GM12865 (cell line): Measurements from ENCODE around the gene PTCH1.

Experiments used
- DNase-seq: peaks from one replicate; pipeline ENCODE4 v3.0.0; 2010; ENCODE audit warnings: low read depth
- H3K4me3 ChIP-seq: 2 replicates; pipeline ENCODE4 v1.5.1; 2011; ENCODE audit warnings: mild to moderate bottlenecking, low read depth, low read length, control low read depth
- TF ChIP-seq, protein P1 (sequence below): IDR thresholded peaks from 2 replicates; pipeline ENCODE4 v1.5.1; 2011; ENCODE audit warnings: low read length, control low read depth, low read depth, inconsistent platforms; ENCODE audit not compliant: insufficient read depth; ENCODE audit errors: missing control alignments

PTCH1 gene

DNA sequence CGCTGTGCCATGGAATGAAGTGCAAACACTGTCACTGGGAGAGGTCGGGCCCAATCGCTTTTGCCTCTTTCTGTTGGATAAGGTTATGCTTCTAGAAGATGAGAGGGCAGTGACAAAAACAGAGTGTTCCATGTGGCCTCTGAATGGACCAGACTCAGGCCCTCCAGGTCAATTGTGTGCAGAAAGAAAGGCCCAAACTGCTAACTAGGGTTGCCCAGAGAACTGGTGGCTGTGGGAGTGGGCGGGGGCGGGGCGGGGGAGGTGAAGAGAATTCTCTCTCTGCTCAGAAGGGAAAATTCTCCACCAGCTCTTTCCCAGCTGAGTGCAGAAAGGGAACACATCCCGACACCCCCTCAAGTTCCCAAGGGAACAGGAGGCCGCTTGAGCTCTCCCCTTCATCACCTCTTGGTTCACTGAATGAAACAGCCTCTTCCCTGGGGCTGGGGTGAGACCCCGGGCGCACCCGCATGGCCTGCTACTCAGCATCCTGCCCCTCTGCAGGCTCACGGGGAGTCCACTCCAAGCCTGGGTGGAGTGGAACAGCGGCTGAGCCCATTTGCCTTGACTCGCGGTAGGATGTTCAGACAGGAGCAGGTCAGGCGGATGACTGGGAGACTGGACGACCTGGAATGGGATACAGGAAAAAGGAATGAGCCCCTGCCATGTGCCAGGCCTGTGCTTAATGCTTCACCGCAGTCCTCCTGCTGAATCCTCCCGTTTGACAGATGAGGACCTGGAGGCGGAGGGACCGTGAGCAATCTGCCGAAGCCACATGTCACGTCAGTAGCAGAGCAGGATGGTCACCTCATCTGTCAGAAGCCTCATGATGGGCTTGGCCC is 105.5 kb downstream of the PTCH1 start:
- no peak overlapping the region for H3K4me3 ChIP-seq
- TF ChIP-seq, protein P1, sequence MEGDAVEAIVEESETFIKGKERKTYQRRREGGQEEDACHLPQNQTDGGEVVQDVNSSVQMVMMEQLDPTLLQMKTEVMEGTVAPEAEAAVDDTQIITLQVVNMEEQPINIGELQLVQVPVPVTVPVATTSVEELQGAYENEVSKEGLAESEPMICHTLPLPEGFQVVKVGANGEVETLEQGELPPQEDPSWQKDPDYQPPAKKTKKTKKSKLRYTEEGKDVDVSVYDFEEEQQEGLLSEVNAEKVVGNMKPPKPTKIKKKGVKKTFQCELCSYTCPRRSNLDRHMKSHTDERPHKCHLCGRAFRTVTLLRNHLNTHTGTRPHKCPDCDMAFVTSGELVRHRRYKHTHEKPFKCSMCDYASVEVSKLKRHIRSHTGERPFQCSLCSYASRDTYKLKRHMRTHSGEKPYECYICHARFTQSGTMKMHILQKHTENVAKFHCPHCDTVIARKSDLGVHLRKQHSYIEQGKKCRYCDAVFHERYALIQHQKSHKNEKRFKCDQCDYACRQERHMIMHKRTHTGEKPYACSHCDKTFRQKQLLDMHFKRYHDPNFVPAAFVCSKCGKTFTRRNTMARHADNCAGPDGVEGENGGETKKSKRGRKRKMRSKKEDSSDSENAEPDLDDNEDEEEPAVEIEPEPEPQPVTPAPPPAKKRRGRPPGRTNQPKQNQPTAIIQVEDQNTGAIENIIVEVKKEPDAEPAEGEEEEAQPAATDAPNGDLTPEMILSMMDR: no peak

DNA sequence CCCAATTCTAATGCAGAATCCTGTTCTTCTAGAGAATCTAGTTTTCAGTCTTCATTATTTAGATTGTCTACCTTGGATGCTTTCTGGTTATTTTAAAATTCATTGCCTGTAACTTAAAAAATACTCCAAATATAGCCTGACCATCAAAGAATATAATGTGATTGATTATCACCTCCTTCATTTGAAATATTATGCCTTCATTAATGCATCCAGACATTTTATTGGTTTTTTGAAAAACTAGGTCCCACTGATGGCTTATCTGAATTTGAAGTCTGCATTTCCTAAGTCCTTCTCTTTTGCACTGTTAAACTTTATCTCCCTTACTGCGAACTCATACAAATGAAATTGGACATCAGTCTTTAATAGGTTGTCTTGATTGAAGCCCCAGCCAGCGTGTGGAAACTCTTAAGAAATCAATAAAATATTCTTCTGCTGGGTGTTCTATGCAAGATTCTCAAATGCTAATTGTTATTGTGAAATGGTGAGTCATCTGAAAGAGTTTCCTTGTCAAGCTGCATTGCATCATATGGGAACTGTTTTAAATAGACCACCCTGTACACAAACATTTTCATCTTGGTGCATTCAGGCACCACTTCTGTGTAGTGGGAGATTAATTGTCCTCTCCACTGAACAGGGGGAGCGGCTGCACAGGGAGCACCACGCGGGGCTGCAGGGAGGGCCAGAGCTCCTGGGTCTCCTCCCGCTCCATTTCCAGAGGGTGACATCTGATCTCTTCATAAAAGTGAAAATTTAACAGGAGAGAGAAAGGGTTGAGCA is 106.9 kb downstream of the PTCH1 start:
- no peak overlapping the region for H3K4me3 ChIP-seq
- TF ChIP-seq, protein P1: no peak

More for the DNA sequence above, 105.5 kb downstream of the PTCH1 start:
- DNase-seq: no peak

DNA sequence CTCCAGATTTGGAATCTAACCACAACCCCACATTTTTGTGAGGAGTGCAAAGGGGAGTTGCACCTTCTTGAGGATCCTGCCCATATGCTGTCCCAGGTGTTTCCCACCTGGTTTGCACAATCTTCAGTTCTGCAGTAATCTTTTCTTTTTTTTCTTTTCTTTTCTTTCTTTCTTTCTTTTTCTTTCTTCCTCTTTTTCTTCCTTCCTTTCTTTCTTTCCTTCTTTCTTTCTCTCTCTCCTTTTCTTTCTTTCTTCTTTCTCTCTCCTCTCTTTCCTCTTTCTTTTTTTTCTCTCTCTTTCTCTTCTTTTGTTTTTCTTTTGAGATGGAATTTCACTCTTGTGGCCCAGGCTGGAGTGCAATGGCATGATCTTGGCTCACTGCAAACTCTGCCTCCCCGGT is 109.2 kb downstream of the PTCH1 start:
- DNase-seq: no peak
- TF ChIP-seq, protein P1: no peak
- no peak overlapping the region for H3K4me3 ChIP-seq

More for the DNA sequence above, 106.9 kb downstream of the PTCH1 start:
- no peak for DNase-seq

DNA sequence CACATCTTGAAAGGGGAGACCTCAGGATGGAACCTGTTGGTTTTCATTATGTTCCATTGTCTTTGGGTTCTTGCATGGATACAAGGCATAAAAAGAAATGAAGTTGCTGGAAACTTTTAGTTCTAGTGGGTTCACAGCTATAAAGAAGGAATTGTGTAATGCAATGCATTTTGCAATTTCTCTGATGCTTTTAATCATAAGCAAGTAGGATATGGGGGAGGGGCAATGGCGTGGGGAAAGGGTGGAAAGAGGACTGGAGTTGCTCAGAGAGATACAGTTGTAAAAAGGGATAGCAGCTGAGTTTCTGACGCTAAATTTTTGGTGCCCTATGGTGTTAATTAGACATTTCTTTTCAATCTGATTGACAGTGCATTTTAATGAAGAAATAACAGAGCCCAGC is 110.7 kb downstream of the PTCH1 start:
- no peak for DNase-seq
- H3K4me3 ChIP-seq: no peak overlapping the region
- TF ChIP-seq, protein P1: no peak

DNA sequence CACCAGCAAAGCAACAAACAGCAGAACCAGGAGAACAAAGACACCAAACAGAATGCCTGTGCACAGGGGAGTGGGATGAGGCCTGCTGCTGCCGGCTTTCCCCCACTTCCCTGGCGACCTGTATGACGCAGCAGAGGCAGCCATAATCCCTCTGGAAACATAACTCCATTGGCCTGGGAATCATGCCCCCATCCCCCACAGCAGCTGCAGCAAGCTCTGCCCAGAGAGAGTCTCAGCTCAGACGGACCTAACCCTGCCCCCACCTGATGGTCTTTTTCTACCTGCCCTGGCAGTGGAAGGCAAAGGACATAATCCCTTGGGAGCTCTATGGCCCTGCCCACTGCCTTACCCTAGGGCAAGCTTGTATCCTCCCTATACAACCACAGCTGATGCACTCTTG is 117.5 kb downstream of the PTCH1 start:
- no peak overlapping the region for H3K4me3 ChIP-seq
- TF ChIP-seq, protein P1: no peak
- DNase-seq: no peak
